Heart left ventricle (tissue), 16 donors: ENCODE results near the gene TOR1B. TPM values are rescaled to one million over a fixed set of nuclear protein-coding genes. Genes with fewer than 3 reads are reported as not detected.

Source experiments
- ATAC-seq, 4 donors: fragments of 200-7000 bp; cut with Tn5 transposase; one replicate each; pipeline ENCODE4 v1.9.1; 2020 to 2022; ENCODE audit warnings: moderate library complexity in 4 of 4, mild to moderate bottlenecking in 3 of 4, moderate number of reproducible peaks in 1 of 4
- DNase-seq, 5 donors: peaks; one replicate each; pipeline ENCODE4 v3.0.0-alpha.2; 2020
- H3K27ac ChIP-seq, 12 donors: fragments of 200-600 bp; sonication (generic) in 4 of 12; one replicate each; pipeline versions ENCODE4 v1.5.0 to v1.8.0; 2016 to 2022; ENCODE audit warnings: mild to moderate bottlenecking in 2 of 12
- H3K27me3 ChIP-seq, 9 donors: fragments of 200-600 bp; sonication (generic) in 2 of 9; one replicate each; pipeline versions ENCODE4 v1.5.1 to v1.8.0; 2016 to 2022; ENCODE audit warnings: mild to moderate bottlenecking in 3 of 9
- H3K36me3 ChIP-seq, 9 donors: fragments of 200-600 bp; sonication (generic) in 2 of 9; one replicate each; pipeline versions ENCODE4 v1.5.0 to v1.8.0; 2018 to 2022; ENCODE audit warnings: mild to moderate bottlenecking in 2 of 9
- H3K4me1 ChIP-seq, 12 donors: fragments of 200-600 bp; sonication (generic) in 4 of 12; one replicate each; pipeline versions ENCODE4 v1.5.0 to v1.8.0; 2016 to 2022; ENCODE audit warnings: mild to moderate bottlenecking in 3 of 12
- H3K4me3 ChIP-seq, 12 donors: fragments of 200-600 bp; sonication (generic) in 4 of 12; one replicate each; pipeline versions ENCODE4 v1.5.0 to v1.8.0; 2017 to 2022; ENCODE audit warnings: mild to moderate bottlenecking in 9 of 12, moderate library complexity in 4 of 12
- H3K9me3 ChIP-seq, 12 donors: fragments of 200-600 bp; sonication (generic) in 4 of 12; one replicate each; pipeline versions ENCODE4 v1.5.0 to v1.8.0; 2016 to 2022; ENCODE audit warnings: mild to moderate bottlenecking in 1 of 12
- CTCF ChIP-seq, 12 donors: fragments of 200-600 bp; sonication (generic) in 4 of 12; IDR thresholded peaks; one replicate each; pipeline versions ENCODE4 v1.5.0 to v1.8.0; 2018 to 2022; ENCODE audit warnings: antibody characterized with exemption in 12 of 12, mild to moderate bottlenecking in 5 of 12
- POLR2A ChIP-seq, 2 donors: fragments of 450-650 bp; IDR thresholded peaks; one replicate each; pipeline ENCODE4 v1.6.1; 2017; ENCODE audit warnings: antibody characterized with exemption in 2 of 2, mild to moderate bottlenecking in 2 of 2, moderate library complexity in 2 of 2
- WGBS, 4 donors: extraction: QIAGEN DNeasy Blood & Tissue Kit in 2 of 4; methylation state at CpG; one replicate each; pipeline versions ENCODE4 v1.1.5 to v1.1.7; 2013 to 2018; 5-methylcytosine and 5-hydroxymethylcytosine counted together
- intact Hi-C, 10 donors: fragments of 100-400 bp; cut with DNase I; formaldehyde crosslinking; loops; one replicate each; pipeline versions ENCODE4 v1.11.1 to v1.14.2; 2022
- polyA plus RNA-seq, 2 donors: library from polyadenylated mRNA; stranded (reverse); fragments of 200-250 nt; gene quantifications; one replicate each; pipeline ENCODE4 v1.2.3, GENCODE V29; 2013
- total RNA-seq, 9 donors: library from RNA; depleted of rRNA in 2 of 9; stranded (reverse); fragments of >200 nt in 2 of 9; fragmentation: NEBNext Ultra II Directional in 3 of 9; extraction: Animal tissue kit (Norgen Biotek cat#: 25700) in 3 of 9; gene quantifications; one replicate each; pipeline versions ENCODE4 v1.1.0 to v1.2.4, GENCODE V29; 2016 to 2023
- donor health status: ischemic (EF 13 %, LVEDD 7.1; RV severe dilation, severe dysfunction).
- donor health status: healthy with polysubstance abuse.
- donor health status: DM: no; HTN: yes; CAD: no.
- donor health status: DM: no; HTN: no; CAD: no.
- donor health status: ischemic (EF 25% LVEDD 6.9; RV normal size, moderate dysfunction).
- donor health status: ischemic (EF 25% LVEDD 5.7; RV mildly dilated, moderate dysfunction).
- donor health status: healthy.
- donor health status: DM: yes; HTN: yes; CAD: no.
- donor health status: ischemic (EF 35%, LVEDD 5.7; RV mildly dilated, moderate dysfunction).
- donor health status: nonischemic (EF 11% LVEDD 7.7; RV severe dilation, severe dysfunction).
- donor health status: DM: yes; HTN: yes; CAD: no.
- donor health status: PGD.
- donor health status: ischemic (EF 29% LVEDD 5.4; RV normal size, mild dysfunction).
- donor health status: nonischemic (EF 23%, LVEDD 6.1; RV moderate dilation, normal function).

Gene TOR1B
- total and polyA plus RNA-seq, 11 donors = 7.3 to 20.7 (median 13.0) TPM

GRCh38 chr9:129828969-129829368 lies 26.0 kb downstream of the TOR1B start:
- no peak for TF ChIP-seq CTCF (IDR thresholded peaks at IDR 0.05)
- no peak for TF ChIP-seq POLR2A (IDR thresholded peaks at IDR 0.05)
- WGBS, 4 donors = 90 to 93% (median 92%) methylated on average over 10 of the region's 10 CpGs
- Histone ChIP-seq H3K27ac (no peak overlapping the region), H3K27me3 (no peaks in the 10 kb centered on the region), H3K36me3 (peaks cover 0 to 73% (median 69%) of the 10 kb centered on the region in 9 donors), H3K9me3 (no peaks in the 10 kb centered on the region), H3K4me1 (peaks cover 0 to 6% (median 4%) of the 10 kb centered on the region in 12 donors), H3K4me3 (no peak overlapping the region)
- intact Hi-C loops = no loop called here
- DNase-seq (no peak), ATAC-seq (no peak)

- TF ChIP-seq CTCF (IDR thresholded peaks at IDR 0.05) (no peak), POLR2A (IDR thresholded peaks at IDR 0.05) (no peak)
- Histone ChIP-seq H3K36me3 (peaks cover 0 to 55% (median 54%) of the 10 kb centered on the region in 9 donors), H3K4me1 (peaks cover 0 to 31% (median 18%) of the 10 kb centered on the region in 12 donors), H3K9me3 (no peaks in the 10 kb centered on the region), H3K27me3 (no peaks in the 10 kb centered on the region), H3K27ac (no peak overlapping the region), H3K4me3 (no peak overlapping the region)
- 98 to 100% (median 100%) methylated on average over 1 of the region's 1 CpG for WGBS, 4 donors
- no peak for DNase-seq
- intact Hi-C loops = no loop called here
- ATAC-seq = no peak
Observed at GRCh38 chr9:129832982-129833381, 30.0 kb downstream of the TOR1B start.

GRCh38 chr9:129834489-129835127 lies 31.6 kb downstream of the TOR1B start:
- H3K4me3 ChIP-seq = peak overlapping the region; percentile 72 to 100 (median 88)
- no peak for TF ChIP-seq POLR2A (IDR thresholded peaks at IDR 0.05)
- no peak for TF ChIP-seq CTCF (IDR thresholded peaks at IDR 0.05)
- DNase-seq = no peak
- intact Hi-C loops = loop anchor here in 2 of 10 donors (1.0 to 2.0 kb wide), 2 partner anchors 31 to 50 kb away; partner anchors contain the start of gene TOR1B (in 1 of the 2)
- no peaks in the 10 kb centered on the region for H3K27me3 ChIP-seq
- peaks cover 0 to 39% (median 38%) of the 10 kb centered on the region in 9 donors for H3K36me3 ChIP-seq
- 2 to 3% (median 2%) methylated on average over 24 to 32 of the region's 32 CpGs for WGBS, 4 donors
- peak in 3 of 4 donors; percentile 8 to 20 (median 15) for ATAC-seq
- H3K4me1 ChIP-seq = peaks cover 0 to 38% (median 18%) of the 10 kb centered on the region in 12 donors
- peak overlapping the region in 11 of 12 donors; percentile 25 to 96 (median 83) for H3K27ac ChIP-seq
- H3K9me3 ChIP-seq = no peaks in the 10 kb centered on the region

GRCh38 chr9:129835128-129835859 lies 32.3 kb downstream of the TOR1B start, which contains the start of the genes C9orf78 and USP20:
Gene C9orf78 (minus strand): TSS chr9:129835275. CDS start chr9:129835221, 54 bp downstream.
Gene USP20 (plus strand): TSS chr9:129835458. CDS start chr9:129852556, 17,098 bp downstream.
- H3K4me3 ChIP-seq = peak within 1 kb of the TSS; percentile 72 to 100 (median 88)
- peaks cover 0 to 32% (median 32%) of the 10 kb centered on the region in 9 donors for H3K36me3 ChIP-seq
- H3K27ac ChIP-seq = peak within 1 kb of the TSS in 11 of 12 donors; percentile 61 to 96 (median 83)
- no peaks in the 10 kb centered on the region for H3K9me3 ChIP-seq
- WGBS, 4 donors = 0 to 1% (median 1%) methylated on average over 35 to 81 of the region's 81 CpGs
- ATAC-seq (peak; percentile 99 to 100 (median 100)), DNase-seq (peak; percentile 96 to 98 (median 97))
- no peaks in the 10 kb centered on the region for H3K27me3 ChIP-seq
- intact Hi-C loops = loop anchor here in 2 of 10 donors (1.0 to 2.0 kb wide), 2 partner anchors 32 to 50 kb away; partner anchors contain the start of gene TOR1B (in 1 of the 2)
- H3K4me1 ChIP-seq = peaks cover 0 to 42% (median 18%) of the 10 kb centered on the region in 12 donors
- peak; percentile 78 to 94 for TF ChIP-seq POLR2A (IDR thresholded peaks at IDR 0.05)
- peak in 2 of 12 donors; percentile 16 to 25 for TF ChIP-seq CTCF (IDR thresholded peaks at IDR 0.05)
